HEK293 (cell line): ENCODE data around the gene PRIMA1.

Experiments
- KLF16 ChIP-seq: fragments of 450-650 bp; formaldehyde crosslinking; IDR thresholded peaks from 2 replicates; pipeline ENCODE4 v1.5.1; 2017; ENCODE audit warnings: missing biosample characterization, missing genetic modification characterization
- ZBTB21 ChIP-seq: fragments of 450-650 bp; formaldehyde crosslinking; IDR thresholded peaks from 2 replicates; pipeline ENCODE4 v1.5.1; 2017; ENCODE audit warnings: missing biosample characterization, missing genetic modification characterization
- ZBTB7A ChIP-seq: fragments of 450-650 bp; formaldehyde crosslinking; IDR thresholded peaks from 2 replicates; pipeline ENCODE4 v1.5.1; 2016; ENCODE audit warnings: low read depth, missing biosample characterization, missing genetic modification characterization
- ZNF114 ChIP-seq: fragments of 450-650 bp; formaldehyde crosslinking; IDR thresholded peaks from 2 replicates; pipeline ENCODE4 v1.5.0; 2017; ENCODE audit warnings: missing biosample characterization, missing genetic modification characterization
- ZNF140 ChIP-seq: fragments of 450-650 bp; formaldehyde crosslinking; IDR thresholded peaks from 2 replicates; pipeline ENCODE4 v1.5.1; 2016; ENCODE audit warnings: missing biosample characterization, missing genetic modification characterization
- ZNF202 ChIP-seq: fragments of 450-650 bp; formaldehyde crosslinking; IDR thresholded peaks from 2 replicates; pipeline ENCODE4 v1.5.1; 2016; ENCODE audit warnings: missing biosample characterization, missing genetic modification characterization, borderline replicate concordance
- ZNF311 ChIP-seq: fragments of 450-650 bp; formaldehyde crosslinking; IDR thresholded peaks from 2 replicates; pipeline ENCODE4 v1.5.1; 2017; ENCODE audit warnings: missing biosample characterization, missing genetic modification characterization, borderline replicate concordance
- ZNF670 ChIP-seq: fragments of 450-650 bp; formaldehyde crosslinking; IDR thresholded peaks from 2 replicates; pipeline ENCODE4 v1.5.1; 2016; ENCODE audit warnings: missing biosample characterization, missing genetic modification characterization, low read depth
- ZNF776 ChIP-seq: fragments of 450-650 bp; formaldehyde crosslinking; IDR thresholded peaks from 2 replicates; pipeline ENCODE4 v1.5.0; 2017; ENCODE audit warnings: missing biosample characterization, missing genetic modification characterization, borderline replicate concordance
- TF ChIP-seq, protein P1 (sequence below): fragments of 450-650 bp; formaldehyde crosslinking; IDR thresholded peaks from 2 replicates; pipeline ENCODE4 v1.5.1; 2016; ENCODE audit warnings: missing biosample characterization, missing genetic modification characterization
- TF ChIP-seq, protein P2 (sequence below): fragments of 450-650 bp; formaldehyde crosslinking; IDR thresholded peaks from 2 replicates; pipeline ENCODE4 v1.5.1; 2016; ENCODE audit warnings: missing biosample characterization, missing genetic modification characterization, low read depth
- TF ChIP-seq, protein P3 (sequence below): IDR thresholded peaks from 2 replicates; pipeline ENCODE4 v1.6.1; 2011; ENCODE audit warnings: mild to moderate bottlenecking, low read depth, low read length, borderline replicate concordance

DNA sequence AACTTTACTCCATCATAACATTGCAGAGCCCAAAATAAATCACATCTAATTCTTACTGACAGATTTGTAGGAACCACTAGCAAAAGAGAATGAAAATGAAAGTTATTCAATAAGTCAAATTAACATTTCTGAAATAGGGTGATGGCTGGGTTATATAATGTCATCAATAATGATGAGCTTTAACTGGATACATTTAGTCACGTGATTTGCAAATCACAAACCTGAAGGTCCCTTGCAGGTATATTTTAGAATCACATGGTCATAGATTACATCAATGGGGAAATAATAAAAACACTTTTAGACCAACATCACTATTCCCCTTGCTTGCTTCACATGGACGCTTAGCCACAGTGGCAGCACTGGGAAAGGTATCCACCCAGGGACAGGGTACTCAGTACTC lies 86.7 kb downstream of the PRIMA1 start:
- TF ChIP-seq ZNF670: no peak
- no peak for TF ChIP-seq ZNF311 (tag by site-specific recombination)
- TF ChIP-seq, protein P1, sequence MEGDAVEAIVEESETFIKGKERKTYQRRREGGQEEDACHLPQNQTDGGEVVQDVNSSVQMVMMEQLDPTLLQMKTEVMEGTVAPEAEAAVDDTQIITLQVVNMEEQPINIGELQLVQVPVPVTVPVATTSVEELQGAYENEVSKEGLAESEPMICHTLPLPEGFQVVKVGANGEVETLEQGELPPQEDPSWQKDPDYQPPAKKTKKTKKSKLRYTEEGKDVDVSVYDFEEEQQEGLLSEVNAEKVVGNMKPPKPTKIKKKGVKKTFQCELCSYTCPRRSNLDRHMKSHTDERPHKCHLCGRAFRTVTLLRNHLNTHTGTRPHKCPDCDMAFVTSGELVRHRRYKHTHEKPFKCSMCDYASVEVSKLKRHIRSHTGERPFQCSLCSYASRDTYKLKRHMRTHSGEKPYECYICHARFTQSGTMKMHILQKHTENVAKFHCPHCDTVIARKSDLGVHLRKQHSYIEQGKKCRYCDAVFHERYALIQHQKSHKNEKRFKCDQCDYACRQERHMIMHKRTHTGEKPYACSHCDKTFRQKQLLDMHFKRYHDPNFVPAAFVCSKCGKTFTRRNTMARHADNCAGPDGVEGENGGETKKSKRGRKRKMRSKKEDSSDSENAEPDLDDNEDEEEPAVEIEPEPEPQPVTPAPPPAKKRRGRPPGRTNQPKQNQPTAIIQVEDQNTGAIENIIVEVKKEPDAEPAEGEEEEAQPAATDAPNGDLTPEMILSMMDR (tag by site-specific recombination): no peak
- no peak for TF ChIP-seq ZNF202 (tag by site-specific recombination)
- TF ChIP-seq KLF16 (tag by site-specific recombination): no peak
- no peak for TF ChIP-seq ZNF114
- no peak for TF ChIP-seq ZBTB7A (tag by site-specific recombination)
- TF ChIP-seq, protein P2, sequence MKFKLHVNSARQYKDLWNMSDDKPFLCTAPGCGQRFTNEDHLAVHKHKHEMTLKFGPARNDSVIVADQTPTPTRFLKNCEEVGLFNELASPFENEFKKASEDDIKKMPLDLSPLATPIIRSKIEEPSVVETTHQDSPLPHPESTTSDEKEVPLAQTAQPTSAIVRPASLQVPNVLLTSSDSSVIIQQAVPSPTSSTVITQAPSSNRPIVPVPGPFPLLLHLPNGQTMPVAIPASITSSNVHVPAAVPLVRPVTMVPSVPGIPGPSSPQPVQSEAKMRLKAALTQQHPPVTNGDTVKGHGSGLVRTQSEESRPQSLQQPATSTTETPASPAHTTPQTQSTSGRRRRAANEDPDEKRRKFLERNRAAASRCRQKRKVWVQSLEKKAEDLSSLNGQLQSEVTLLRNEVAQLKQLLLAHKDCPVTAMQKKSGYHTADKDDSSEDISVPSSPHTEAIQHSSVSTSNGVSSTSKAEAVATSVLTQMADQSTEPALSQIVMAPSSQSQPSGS (tag by site-specific recombination): no peak
- no peak for TF ChIP-seq ZNF140
- TF ChIP-seq, protein P3, sequence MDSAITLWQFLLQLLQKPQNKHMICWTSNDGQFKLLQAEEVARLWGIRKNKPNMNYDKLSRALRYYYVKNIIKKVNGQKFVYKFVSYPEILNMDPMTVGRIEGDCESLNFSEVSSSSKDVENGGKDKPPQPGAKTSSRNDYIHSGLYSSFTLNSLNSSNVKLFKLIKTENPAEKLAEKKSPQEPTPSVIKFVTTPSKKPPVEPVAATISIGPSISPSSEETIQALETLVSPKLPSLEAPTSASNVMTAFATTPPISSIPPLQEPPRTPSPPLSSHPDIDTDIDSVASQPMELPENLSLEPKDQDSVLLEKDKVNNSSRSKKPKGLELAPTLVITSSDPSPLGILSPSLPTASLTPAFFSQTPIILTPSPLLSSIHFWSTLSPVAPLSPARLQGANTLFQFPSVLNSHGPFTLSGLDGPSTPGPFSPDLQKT: no peak
- no peak for TF ChIP-seq ZNF776 (tag by site-specific recombination)
- no peak for TF ChIP-seq ZBTB21 (tag by site-specific recombination)
